ENCODE data around the gene UCHL5.
A peak's percentile ranks its signal among the peaks of the same experiment; 100 is the strongest.
"Not testable (repeated sequence)": the region's sequence is repeated elsewhere in the genome, so short reads cannot be mapped to it uniquely, and the experiment has no call there.

The UCHL5 gene

DNA sequence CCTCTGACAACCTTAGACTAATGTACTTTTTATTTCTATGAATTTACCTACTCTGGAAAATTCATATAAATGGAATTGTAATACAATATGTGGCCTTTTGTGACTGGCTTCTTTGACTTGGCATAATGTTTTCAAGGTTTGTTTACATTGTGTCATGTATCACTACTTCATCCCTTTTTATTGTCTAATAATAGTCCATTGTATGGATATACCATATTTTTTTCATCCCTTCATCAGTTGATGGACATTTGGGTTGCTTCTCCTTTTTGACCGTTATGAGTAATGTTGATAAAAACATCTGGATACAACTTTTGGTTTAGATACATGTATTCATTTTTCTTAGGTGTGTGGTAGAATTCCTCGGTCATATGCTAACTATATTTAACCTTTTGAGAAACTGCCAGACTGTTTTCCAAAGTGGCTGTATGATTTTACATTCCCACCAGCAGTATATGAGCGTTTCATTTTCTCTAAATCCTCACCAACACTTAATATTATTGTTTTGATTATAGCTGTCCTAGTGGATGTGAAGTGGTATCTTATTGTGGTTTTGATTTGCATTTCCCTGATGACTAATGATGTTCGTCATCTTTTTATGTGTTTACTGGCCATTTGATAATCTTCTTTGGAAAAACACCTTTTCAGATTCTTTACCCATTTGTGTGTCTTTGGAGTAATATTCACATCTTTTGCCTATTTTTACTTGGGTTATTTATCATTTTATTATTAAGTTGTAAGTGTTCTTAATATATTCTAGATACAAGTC is 3.7 kb upstream of the UCHL5 start:
- no peak for DNase-seq

DNA sequence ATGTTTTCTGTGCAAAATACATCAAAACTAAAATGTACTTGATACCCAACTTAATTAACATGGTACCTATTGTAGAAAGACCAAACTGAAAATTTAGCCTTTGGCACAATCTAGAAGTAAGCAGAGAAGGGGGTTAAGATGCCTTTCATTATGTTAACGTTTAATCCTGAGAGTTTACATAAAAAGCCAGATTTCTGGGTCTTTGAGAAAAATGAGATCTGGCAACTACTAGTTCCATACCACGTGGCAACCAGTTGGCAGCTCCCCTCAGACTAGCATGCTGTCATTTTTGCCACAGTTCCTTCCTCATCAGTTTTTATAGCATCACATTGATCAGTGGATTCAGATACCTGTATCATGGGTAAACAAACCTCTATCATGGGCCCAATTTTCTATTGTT is 1.8 kb upstream of the UCHL5 start:
- DNase-seq = peak; percentile 5

GRCh38 chr1:193060406-193060805 is 1.2 kb upstream of the UCHL5 start:
- no peak for DNase-seq

DNA sequence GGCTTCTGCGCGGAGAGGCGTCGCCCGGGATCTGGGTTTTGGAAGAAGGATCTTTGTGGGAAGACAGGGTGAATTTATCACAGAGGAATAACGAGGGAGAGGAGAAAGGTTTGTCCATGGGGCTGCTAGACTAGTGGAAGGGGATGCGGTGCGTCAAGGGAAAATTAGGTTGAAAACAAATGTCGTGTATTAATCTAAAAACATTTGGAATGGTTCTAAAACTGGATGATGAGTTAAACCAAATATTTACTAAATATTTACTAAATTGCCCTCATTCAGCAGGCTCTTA is 899 bp upstream of the UCHL5 start:
- DNase-seq = no peak

DNA sequence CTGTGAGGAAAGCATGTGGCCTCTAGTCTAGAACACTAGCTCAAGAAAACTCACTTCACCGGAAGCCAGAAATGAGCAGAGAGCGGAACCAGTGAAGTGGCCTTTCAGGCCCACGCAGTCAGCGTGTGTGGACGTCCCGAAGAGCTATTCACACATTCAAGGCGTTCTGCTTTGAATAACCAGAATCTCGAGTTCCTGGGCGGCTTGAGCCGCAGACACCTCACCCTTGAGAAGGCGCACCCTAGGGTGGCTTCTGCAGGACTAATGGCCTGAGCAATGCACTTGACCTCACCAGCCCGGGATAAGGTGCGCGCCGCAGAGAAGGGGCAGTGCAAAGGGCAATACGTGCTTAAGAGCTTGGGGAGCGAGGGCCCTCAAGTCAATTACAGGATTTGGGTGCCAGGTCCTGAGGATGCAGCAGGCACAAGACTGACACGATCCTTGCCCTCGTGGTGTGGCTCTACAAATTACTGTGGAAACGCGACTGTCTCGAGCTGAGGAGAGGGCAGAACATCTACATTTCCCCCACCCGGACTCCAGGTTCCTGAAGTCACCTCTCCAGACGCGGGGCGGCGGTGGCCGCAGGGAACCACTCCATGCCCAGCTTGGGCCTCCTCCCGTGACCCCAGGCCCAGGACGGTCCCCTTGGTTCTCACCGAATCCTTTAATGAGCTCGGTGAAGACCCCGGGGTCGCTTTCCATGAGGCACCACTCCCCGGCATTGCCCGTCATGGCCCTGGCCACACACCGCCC is 455 bp downstream of the UCHL5 start:
- peak; percentile 76 for DNase-seq

GRCh38 chr1:193054169-193054675 is 4.9 kb downstream of the UCHL5 start:
- no peak for DNase-seq

- DNase-seq = not testable (repeated sequence)
Measured at GRCh38 chr1:193048913-193049312, 10.2 kb downstream of the UCHL5 start.

DNA sequence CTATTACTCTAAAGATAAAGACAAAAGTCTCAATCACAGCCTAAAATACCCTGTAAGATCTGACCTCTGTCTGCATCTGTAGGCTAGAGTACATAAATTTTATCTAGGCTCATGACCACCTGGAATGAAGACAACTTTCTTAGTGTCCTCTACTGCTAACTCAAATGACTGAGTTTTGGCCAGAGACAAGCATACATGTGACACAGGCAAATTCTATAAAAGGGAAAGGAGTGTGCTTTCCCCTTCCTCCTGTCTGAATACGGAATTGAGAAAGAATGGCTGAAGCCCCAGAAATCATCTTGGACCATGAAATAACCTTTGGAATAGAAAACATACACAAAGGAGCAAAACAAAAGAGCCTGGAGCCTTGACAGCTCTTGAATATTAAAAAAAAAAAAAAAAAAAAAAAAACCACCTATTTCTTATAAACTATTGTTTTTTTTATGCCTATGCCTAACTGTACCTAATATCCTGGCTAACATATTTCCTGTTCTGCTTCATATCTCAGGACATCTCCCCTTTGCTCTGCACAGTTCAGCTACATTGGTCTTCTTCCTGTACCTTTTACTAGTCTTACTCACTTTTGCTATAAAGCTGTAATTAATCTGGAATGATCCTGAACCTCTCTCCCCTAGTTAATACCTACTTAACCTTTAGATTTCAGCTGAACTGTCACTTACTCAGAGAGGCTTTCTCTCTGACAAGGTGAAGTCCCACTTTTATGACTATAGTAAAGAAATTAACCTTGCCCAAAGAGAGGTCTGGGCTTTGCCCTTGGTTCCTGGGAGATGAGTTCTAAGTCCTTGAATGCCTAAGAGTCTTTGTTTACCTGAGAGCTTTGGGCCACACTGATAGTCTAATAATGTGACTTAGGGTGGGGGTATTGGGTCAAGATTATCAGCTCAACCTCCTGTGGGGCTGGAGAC is 16.1 kb downstream of the UCHL5 start:
- no peak for DNase-seq

DNA sequence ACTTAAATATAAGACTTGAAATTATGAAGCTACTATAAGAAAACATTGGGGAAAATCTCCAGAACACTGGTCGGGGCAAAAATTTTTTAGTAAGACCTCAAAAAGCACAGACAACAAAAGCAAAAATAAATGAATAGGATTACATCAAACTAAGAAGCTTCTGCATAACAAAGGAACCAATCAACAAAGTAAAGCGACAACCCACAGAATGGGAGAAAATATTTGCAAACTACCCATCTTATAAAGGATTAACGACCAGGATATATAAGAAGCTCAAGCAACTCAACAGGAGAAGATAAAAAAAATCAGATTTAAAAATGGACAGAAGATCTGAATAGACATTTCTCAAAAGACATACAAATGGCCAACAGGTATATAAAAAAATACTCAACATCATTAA is 19.1 kb downstream of the UCHL5 start:
- no peak for DNase-seq

DNA sequence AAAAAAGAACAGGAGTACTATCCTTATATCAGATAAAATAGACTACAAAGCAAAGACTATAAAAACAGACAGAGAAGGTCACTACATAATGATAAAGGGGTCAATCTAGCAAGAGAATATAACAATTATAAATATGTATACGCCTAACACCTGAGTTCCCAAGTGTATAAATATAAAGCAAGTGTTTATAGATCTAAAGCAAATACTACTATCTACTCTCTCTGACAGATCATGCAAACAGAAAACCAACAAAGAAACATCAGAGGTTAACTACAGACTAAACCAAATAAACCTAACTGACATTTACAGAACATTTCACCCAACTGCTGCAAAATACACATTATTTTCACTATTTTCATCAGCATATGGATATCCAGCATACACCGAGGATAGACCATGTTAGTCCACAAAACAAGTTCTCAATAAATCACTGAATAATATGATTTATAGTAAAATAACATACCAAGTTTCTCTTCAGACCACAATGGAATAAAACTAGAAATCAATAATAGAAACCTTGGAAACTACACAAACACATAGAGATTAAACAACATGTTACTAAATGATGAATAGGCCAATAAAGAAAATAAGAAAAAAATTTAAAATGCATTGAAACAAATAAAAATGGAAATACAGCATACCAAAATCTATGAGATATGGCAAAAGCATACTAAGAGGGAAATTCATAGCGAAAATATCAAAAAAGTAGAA is 22.7 kb downstream of the UCHL5 start:
- DNase-seq = no peak

DNA sequence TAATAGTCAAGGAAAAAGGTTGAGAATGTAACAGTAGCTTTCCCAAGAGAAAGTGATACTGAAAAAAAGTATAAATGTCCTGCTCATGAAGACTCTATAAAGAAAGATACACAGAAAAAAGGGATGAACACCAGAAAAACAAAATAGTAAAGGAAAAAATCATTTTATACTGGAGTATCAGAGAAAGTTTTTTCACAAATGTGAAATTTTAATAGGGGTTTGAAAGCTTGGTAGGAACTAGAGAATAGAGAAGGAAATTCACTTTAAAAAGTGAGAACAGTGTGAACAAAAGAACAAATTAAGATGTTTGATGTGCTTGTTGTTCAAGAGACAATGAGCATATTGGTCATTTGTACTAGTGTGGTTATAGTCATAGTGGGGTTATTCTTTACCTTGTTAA is 25.6 kb downstream of the UCHL5 start:
- no peak for DNase-seq

DNA sequence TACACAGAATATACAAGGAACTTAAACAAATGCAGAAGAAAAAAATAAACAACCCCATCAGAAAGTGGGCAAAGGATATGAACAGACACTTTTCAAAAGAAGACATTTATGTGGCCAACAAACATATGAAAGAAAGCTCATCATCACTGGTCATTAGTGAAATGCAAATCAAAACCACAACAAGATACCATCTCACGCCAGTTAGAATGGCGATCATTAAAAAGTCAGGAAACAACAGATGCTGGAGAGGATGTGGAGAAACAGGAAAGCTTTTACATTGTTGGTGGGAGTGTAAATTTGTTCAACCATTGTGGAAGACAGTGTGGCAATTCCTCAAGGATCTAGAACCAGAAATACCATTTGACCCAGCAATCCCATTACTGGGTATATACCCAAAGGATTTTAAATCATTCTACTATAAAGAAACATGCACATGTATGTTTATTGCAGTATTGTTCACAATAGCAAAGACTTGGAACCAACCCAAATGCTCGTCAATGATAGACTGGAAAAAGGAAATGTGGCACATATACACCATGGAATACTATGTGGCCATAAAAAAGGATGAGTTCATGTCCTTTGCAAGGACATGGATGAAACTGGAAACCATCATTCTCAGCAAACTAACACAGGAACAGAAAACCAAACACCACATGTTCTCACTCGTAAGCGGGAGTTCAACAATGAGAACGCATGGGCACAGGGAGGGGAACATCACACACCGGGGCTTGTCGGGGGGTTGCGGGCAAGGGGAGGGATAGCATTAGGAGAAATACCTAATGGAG is 26.3 kb downstream of the UCHL5 start:
- not testable (repeated sequence) for DNase-seq

GRCh38 chr1:193031431-193031830 is 27.7 kb downstream of the UCHL5 start:
- no peak for DNase-seq

GRCh38 chr1:193030280-193030679 is 28.9 kb downstream of the UCHL5 start:
- no peak for DNase-seq

GRCh38 chr1:193025218-193025617 is 33.9 kb downstream of the UCHL5 start:
- no peak for DNase-seq

DNA sequence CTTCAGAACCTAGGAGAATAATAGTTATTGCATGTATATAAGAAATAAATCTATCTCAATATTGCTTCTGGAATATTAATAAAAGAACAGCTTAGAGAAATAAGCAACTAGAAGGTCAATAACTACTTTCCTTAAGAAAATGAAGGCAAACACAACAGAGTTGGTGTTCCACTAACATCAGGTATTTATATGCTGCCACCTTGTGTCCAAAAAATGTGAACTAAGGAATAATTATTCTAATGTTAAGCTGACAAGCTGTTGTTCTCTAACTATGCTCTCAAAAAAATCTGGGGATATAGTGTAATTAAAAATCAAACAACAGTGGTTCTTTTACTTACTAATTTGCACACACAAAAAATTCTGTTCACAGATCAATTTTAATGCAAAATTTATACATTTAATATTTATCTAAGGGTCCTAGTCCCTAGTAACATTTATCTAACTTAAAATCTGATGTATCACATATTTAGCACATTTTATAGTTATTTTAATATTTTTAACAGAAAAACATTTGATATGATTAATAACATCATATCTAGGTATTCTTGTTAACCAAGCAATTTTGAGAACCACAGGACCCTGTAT is 39.6 kb downstream of the UCHL5 start:
- no peak for DNase-seq

- DNase-seq = no peak
Measured at GRCh38 chr1:193016788-193017187, 42.4 kb downstream of the UCHL5 start.

DNA sequence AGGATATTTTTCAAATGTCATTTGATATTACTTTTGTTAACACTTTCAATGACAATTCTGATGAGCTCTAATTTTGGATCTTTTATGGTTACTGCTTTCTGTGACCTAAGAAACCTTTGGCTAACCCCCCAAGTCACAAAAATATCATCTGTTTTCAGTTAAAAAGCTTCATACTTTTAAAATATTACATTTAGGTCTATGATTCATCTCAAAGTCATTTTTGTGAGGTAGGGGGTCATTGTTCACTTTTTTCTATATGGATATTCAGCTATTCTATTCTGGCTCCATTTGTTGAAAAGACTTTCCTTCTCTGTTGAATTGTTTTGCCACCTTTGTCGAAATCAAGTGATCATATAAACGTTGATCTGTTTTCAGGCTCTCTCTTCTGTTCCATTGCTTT is 44.8 kb downstream of the UCHL5 start:
- DNase-seq = no peak

DNA sequence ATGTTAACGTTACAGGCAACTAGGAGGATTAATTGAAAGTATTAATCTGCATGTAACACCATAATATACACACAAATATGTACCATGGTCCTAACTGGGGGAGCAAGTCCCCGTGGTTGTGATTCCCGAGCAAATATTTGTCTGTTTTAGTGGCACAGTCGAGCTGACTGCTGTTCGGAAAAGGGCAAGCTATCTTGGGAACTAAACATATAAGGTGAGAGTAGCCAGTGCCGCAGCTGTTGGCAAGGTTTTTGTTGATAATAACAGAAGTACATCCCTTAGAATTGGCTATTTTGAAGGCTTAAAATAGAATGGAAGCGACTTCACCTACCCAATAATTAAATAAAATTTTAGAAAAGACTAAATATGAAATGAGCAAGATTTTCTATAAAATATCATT is 45.5 kb downstream of the UCHL5 start:
- DNase-seq = no peak

GRCh38 chr1:193013005-193013404 is 46.2 kb downstream of the UCHL5 start:
- DNase-seq = no peak

DNA sequence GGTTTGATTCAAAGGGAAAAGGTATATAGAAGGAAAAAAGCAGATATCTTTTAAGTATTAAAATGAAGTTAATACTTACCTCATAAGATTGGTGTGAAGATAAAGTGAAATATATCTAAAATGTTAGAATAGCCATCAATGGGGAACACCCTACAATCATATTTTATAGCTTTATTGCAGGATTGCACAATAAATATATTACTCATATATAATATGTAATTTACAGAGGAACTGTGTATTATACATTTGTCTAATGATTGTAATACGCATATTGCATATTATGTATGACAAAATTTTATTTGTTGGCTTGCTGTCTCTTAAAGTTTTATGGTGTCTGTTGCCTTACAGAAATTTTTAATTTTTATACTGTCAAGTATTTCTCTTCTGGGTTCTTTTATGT is 47.8 kb downstream of the UCHL5 start:
- DNase-seq = no peak

DNA sequence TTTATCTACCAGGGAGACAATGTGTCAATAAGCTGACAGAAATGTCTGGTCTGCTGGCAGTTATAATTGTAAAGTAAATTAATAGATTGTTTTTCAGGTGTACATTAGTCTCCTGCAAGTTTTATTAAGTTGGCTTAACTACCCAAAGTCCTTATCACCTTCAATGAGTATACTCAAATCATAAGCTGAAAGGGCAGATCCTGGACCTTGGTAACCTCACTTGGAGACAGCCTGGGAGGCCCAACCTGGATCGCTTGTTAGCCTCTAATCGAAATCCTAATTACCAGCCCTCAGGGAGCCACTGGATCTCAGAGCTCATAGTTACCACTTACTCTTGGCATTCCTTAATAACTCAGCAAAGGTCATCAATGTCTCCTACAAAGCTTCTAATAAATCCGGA is 49.7 kb downstream of the UCHL5 start:
- DNase-seq = no peak

Data from stimulated activated CD4-positive, alpha-beta T cell treated with anti-CD3 and anti-CD28 coated beads, Interleukin-1b, Interleukin-23, amount 100 ng/mL, for 48 hours (primary cell).